Measurements from ENCODE around the gene FZD2.
"Not testable (repeated sequence)": the region's sequence is repeated elsewhere in the genome, so short reads cannot be mapped to it uniquely, and the experiment has no call there.

The FZD2 gene

DNA sequence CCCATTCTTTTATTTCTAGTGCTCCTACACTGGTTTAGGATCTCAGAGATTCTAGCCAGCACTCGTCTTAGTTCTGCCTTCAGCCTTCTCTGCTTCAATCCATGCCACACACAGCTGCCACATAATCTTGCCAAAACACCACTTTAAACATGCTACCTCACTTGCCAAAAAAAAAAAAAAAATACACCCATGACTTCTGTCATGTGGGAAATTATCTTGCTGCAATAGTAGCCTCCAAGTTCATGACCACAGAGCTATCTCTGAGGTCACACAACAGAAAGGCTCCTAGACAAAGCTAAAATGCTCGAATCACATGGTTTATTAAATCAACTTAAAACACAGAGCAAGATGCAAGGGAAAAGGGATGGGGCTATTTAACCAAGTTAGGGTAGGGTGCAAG lies 18.1 kb downstream of the FZD2 start:
- no peak for DNase-seq (ENCODE audit: low read depth)

DNA sequence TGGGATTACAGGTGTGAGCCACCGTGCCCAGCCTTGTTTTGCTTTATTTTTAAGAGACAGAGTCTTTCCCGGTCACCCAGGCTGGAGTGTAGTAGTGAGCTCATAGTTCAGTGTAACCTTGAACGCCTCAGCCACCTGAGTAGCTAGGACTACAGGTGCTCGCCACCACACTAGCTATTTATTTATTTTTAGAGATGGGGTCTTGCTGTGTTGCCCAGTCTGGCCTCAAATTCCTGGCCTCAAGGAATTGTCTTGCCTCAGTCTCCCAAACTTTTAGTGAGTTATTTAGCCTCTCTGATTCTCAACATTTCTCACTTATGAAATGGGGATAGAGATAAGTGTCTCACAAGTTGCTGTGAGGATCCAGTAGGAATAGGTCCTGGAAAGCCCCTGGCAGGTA lies 21.7 kb downstream of the FZD2 start:
- no peak for DNase-seq (ENCODE audit: low read depth)

- no peak for DNase-seq (ENCODE audit: low read depth)
Observed at GRCh38 chr17:44581868-44582267, 24.6 kb downstream of the FZD2 start.

- DNase-seq (ENCODE audit: low read depth) = no peak
Observed at GRCh38 chr17:44584443-44584842, 27.2 kb downstream of the FZD2 start.

DNA sequence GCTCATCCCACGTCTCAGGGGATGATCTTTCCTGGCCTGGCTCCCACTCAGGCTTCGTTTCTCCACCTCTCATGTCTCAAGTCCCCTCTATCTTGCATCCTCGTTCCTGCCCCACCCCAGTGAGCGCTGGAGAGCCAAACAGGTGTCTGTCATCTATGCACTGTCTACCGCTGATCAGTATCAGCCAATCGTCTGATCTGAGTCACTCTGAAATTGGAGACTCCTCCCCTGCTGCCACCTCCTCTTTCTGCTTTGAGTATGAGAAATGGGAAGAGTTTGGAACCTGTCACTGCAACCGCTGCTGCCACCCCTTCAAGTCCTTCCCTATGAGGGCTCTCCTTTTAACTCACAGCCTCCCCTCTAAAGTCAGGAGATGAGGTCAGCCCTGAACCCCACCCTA lies 28.0 kb downstream of the FZD2 start:
- DNase-seq (ENCODE audit: low read depth) = no peak

GRCh38 chr17:44587339-44587738 lies 30.1 kb downstream of the FZD2 start:
- no peak for DNase-seq (ENCODE audit: low read depth)

DNA sequence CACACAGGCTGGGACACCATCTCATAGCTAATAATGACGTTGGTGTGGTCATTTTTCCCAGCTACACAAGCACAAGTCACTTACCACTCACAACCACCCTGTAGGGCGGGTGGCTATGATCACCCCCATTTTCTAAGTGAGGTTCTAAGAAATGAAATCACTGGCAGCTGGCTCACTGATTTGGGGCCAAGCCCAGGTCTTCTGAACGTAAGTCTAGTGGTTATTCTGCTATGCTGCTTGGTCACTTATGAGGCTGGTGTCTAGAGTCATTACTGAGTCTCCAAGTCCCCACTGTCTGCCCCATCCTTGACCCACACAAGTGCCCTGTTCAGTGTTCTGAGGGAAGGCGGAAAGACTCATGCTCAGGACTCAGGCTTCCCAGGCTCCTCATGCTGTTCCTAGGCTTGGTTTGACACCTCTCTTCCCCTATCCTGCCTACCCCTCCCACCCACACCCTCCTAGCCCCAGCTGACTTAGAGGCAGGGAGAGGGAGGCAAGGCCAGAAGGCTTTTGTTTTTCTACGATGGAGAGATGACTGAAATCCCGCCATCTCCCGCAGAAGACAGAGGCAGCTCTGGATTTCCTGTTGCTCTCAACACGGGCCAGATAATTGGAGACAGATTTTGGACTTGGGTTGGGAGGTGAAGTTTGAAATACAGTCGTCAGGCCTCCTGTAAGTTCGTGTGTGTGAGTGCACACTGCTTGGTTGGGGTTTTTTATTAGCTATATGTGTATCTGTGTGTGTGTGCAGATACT lies 32.2 kb downstream of the FZD2 start:
- DNase-seq (ENCODE audit: low read depth) = no peak

DNA sequence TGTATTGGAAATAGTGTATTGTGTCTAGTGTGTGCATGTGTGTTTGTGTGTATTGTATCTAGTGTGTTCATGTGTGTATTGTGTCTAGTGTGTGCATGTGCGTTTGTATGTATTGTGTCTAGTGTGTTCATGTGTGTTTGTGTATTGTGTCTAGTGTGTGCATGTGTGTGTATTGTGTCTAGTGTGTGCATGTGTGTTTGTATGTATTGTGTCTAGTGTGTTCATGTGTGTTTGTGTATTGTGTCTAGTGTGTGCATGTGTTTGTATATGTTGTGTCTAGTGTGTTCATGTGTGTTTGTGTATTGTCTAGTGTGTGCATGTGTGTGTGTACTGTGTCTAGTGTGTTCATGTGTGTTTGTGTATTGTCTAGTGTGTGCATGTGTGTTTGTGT lies 32.8 kb downstream of the FZD2 start:
- DNase-seq (ENCODE audit: low read depth) = not testable (repeated sequence)

DNA sequence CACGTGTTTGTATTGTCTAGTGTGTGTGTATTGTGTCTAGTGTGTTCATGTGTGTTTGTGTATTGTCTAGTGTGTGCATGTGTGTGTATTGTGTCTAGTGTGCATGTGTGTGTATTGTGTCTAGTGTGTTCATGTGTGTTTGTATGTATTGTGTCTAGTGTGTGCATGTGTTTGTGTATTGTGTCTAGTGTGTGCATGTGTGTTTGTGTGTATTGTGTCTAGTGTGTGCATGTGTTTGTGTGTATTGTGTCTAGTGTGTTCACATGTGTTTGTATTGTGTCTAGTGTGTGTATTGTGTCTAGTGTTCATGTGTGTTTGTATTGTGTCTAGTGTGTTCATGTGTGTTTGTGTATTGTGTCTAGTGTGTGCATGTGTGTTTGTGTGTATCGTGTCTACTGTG lies 33.5 kb downstream of the FZD2 start:
- DNase-seq (ENCODE audit: low read depth) = not testable (repeated sequence)

- no peak for DNase-seq (ENCODE audit: low read depth)
Observed at GRCh38 chr17:44591206-44591605, 33.9 kb downstream of the FZD2 start.

DNA sequence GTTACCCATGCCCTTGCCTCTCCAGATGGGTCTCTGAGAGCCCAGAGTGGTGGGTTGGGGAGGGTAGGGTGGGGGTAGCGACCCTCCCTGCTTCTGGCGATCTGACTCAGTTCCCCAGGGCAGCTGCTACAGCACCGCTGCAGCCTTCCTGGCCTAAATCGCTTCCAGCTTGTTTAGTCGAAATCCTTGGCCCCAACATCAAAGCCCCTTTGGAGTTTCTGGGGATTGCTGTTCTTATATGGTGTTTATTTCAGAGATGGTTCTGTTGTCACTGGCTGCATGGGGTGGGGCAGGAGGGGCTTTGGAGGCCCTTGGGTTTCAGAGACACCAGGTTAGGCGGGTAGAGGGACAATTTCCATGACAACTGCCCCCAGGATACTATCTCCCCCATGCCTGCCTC lies 35.9 kb downstream of the FZD2 start:
- DNase-seq (ENCODE audit: low read depth) = no peak

DNA sequence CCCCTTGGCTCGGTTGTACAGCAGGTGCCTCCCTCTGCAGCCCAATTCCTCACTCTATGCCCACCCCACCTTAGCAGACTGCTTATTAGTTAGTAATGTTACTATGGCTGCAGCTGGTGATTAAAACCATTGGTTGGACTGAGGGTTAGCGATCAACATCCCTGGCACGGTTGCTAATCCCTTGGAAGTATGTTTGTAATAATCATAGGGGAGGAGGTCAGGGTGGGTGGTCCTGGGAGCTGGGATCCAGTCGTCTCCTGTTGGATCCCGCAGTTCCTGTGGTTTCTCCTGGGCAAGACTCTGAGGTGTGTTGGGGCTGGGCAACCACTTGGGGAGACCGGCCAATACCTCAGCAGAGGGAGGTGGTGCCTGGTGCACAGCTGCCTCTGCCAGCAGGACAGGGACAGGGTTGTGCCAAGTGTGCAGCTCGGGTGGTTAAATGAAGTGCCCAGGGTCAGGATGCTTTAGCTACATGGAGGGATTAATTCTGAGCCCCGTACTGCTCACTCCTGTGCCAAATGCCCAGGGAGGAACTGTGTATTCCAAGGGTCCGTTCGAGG lies 38.0 kb downstream of the FZD2 start:
- DNase-seq (ENCODE audit: low read depth) = no peak

- DNase-seq (ENCODE audit: low read depth) = no peak
Observed at GRCh38 chr17:44598329-44598728, 41.0 kb downstream of the FZD2 start.

GRCh38 chr17:44598932-44599297 lies 41.6 kb downstream of the FZD2 start:
- DNase-seq (ENCODE audit: low read depth) = no peak

DNA sequence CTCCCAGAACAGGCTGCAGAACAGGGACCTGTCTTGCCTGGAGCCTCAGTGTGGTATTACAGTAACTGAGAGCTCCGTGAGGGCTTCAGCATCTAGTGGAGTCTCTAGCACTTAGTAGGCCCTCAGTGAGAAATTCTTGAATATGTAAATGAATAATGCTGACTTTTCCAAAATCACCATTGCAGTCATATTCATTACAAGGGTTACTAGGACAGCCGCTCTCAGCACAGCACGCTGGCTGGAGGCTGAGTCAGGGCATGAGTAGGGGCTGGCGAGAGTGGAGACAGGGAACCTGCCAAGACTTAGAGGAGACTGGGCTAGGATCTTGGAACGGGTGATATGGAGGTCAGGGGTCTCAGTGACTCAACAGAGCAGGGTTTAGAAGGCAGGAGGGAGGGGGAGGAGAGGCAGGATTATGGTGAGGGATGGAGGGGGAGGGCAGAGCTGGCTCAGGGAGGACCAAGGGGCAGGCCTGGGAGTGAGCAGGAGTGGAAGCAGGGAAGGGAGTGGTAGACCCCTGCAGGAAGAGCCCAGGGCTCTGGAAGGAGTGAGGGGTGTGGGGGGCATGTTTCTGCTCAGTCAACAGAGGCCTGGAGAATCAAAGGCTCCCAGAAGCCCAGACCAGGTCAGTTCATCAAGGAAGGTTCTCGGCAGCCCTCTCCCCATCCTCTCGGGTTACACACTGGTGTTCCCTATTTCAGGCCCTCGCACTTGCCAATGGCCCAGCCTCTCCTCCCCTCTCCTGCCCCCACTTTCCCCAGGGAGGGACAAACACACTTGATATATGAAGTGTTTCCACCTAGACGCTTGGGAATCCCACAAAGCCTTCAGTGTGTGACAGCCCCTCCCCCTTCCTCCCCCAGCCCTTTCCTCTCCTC lies 42.3 kb downstream of the FZD2 start:
- DNase-seq (ENCODE audit: low read depth) = no peak

DNA sequence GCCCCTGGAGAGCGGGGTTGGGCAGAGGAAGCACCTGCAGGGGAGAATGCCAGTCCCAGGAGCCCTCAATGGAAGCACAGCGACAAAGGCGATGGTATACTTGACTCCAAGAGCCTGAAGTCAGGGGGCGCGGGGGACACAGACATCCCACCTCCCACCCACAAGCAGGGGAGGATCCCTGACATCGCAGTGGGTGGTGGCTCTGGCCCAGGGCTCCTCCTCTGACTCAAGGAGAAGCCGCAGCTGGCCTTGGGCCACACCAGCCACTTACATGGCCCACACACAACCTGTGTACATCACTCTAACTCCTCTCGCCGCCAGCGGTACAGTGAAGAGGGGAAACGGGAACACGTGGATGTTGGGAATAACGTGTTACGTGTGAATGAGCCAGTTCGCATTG lies 44.3 kb downstream of the FZD2 start:
- no peak for DNase-seq (ENCODE audit: low read depth)

GRCh38 chr17:44601973-44602372 lies 44.7 kb downstream of the FZD2 start:
- no peak for DNase-seq (ENCODE audit: low read depth)

GRCh38 chr17:44602390-44602789 lies 45.1 kb downstream of the FZD2 start:
- no peak for DNase-seq (ENCODE audit: low read depth)

DNA sequence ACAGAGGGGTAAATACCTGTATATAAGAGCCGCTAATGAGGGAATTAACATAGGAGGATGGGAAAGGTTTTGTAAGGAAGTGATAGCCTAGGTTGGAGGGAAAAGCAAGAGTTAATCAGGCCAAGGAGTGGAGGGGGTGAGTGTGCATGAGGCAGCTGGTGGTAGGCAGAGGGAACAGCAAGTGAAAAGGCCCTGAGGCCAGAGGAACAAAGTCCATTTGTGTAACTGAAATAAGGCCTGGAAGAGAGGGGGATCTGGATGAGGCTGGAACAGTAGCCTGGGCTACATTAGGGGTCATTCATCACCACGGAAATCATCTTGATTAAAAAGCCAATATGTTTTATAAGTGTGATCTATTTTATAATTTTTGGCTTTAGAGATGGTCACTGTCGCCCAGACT lies 45.7 kb downstream of the FZD2 start:
- DNase-seq (ENCODE audit: low read depth) = no peak

GRCh38 chr17:44604116-44604761 lies 47.0 kb downstream of the FZD2 start:
- no peak for DNase-seq (ENCODE audit: low read depth)

DNA sequence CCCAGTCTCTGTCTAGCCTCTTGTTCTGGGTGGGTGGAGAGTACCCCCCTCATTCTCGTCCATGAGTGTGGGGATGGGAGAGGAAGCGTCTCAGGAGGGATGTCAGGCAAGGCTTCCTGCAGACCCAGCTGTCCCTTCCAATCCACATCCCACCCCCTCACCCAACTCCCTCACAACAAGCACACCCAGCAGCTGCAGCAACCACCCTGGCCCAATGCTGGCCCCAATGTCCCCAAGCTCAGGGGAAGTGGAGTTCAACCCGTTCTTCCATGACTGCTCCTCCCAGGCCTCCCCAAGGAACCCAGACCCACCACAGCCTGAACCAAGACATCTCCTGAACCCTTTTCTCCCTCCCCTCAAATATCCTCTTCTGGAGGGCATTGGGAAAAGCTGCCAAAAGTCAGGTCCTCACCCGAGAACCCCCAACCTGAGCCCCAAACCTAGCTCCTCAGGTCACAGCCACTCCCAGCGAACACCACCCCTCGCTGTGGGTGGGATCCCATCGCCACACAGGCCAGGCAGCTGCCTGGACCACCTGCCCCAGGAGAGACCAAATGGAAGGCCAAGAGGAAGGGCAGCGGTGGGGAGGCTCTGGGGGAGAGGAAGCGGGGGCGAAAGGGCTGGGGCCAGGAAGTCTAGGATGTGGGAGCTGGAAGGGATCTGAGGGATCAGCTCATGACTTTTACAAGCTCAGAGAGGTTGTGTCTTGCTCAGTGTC lies 47.6 kb downstream of the FZD2 start:
- no peak for DNase-seq (ENCODE audit: low read depth)

GRCh38 chr17:44606658-44607057 lies 49.4 kb downstream of the FZD2 start:
- DNase-seq (ENCODE audit: low read depth) = no peak
